SK-N-MC (cell line): ENCODE results near the gene AQP5.

ENCODE experiments used
- DNase-seq: peaks from one replicate; pipeline ENCODE4 v3.0.0-alpha.2; 2011; ENCODE audit warnings: low read depth, low spot score
- H3K27ac ChIP-seq: fragments of 200-600 bp; sonication (generic); 2 replicates; pipeline ENCODE4 v1.5.1; 2016; ENCODE audit warnings: mixed run types
- H3K36me3 ChIP-seq: fragments of 200-600 bp; sonication (generic); 2 replicates; pipeline ENCODE4 v1.6.1; 2017; ENCODE audit warnings: antibody characterized with exemption, low read length, mixed read lengths; ENCODE audit not compliant: insufficient read depth
- H3K4me3 ChIP-seq: fragments of 200-600 bp; sonication (generic); 2 replicates; pipeline ENCODE4 v1.5.1; 2016
- H3K9ac ChIP-seq: fragments of 200-600 bp; sonication (generic); 2 replicates; pipeline ENCODE4 v1.8.0; 2017; ENCODE audit warnings: mixed run types, mixed read lengths; ENCODE audit not compliant: insufficient read length
- H3K9me3 ChIP-seq: fragments of 200-600 bp; sonication (generic); 2 replicates; pipeline ENCODE4 v1.6.1; 2017; ENCODE audit warnings: low read depth, mild to moderate bottlenecking, antibody characterized with exemption, low read length, moderate library complexity, mixed read lengths
- EZH2 ChIP-seq: fragments of 200-600 bp; sonication (generic); IDR thresholded peaks from one replicate; pipeline ENCODE4 v1.6.1; 2017; ENCODE audit warnings: antibody characterized with exemption
- FOXP2 ChIP-seq: optimal IDR thresholded peaks from 2 replicates; pipeline ENCODE3; 2011; ENCODE audit warnings: mild to moderate bottlenecking, moderate library complexity; ENCODE audit not compliant: insufficient read depth; ENCODE audit errors: extremely low read length, control extremely low read depth
- POLR2AphosphoS5 ChIP-seq: IDR thresholded peaks from 2 replicates; pipeline ENCODE4 v1.6.1; 2012; ENCODE audit warnings: mild to moderate bottlenecking, low read depth, low read length, borderline replicate concordance

Gene AQP5

DNA sequence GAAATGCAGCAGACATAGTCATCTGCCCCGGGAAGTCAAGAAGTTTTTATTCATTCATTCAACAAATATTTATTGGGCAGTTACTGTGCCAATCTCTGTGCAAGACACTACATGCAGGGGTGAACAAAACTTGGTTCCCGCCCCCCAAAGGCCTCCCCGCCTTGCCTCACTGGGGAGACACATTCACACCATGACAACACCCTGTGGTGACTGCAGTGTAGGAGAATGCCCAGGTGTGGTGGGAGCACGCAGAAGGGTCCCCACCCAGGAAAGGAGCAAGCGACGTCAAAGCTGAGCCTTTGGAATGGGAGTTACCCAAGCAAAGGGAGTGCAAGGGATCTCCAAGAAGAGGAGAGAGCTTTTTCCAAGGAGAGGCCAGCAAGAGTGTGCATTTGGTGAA, 9.5 kb downstream of the AQP5 start:
- Histone ChIP-seq H3K9ac (no peak overlapping the region), H3K9me3 (no peaks in the 10 kb centered on the region), H3K4me3 (no peak overlapping the region), H3K27ac (no peak overlapping the region), H3K36me3 (no peaks in the 10 kb centered on the region)
- no peak for TF ChIP-seq EZH2
- no peak for TF ChIP-seq FOXP2
- no peak for TF ChIP-seq POLR2AphosphoS5
- DNase-seq: no peak

DNA sequence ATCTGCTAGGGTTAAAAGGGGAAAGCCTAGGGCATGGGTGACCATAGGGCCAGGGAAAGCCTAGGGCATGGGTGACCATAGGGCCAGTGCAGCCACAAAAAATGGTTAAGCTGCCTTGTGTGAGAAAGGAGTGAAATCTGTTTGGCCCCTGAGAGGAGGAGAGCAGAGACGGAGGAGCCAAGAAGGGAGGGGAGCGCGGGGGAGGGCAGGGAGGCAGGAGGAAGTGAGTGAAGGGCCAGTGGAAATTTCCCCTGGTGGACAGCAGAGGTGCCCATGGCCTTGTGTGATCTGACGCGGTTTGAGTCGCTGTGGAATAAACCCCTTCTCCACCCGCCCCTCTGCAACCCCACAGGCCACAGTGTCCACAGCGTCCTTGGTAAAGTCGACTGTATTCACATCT, 10.5 kb downstream of the AQP5 start:
- Histone ChIP-seq H3K27ac (no peak overlapping the region), H3K4me3 (no peak overlapping the region), H3K9ac (no peak overlapping the region), H3K9me3 (no peaks in the 10 kb centered on the region), H3K36me3 (no peaks in the 10 kb centered on the region)
- DNase-seq: no peak
- TF ChIP-seq FOXP2: no peak
- no peak for TF ChIP-seq EZH2
- no peak for TF ChIP-seq POLR2AphosphoS5

DNA sequence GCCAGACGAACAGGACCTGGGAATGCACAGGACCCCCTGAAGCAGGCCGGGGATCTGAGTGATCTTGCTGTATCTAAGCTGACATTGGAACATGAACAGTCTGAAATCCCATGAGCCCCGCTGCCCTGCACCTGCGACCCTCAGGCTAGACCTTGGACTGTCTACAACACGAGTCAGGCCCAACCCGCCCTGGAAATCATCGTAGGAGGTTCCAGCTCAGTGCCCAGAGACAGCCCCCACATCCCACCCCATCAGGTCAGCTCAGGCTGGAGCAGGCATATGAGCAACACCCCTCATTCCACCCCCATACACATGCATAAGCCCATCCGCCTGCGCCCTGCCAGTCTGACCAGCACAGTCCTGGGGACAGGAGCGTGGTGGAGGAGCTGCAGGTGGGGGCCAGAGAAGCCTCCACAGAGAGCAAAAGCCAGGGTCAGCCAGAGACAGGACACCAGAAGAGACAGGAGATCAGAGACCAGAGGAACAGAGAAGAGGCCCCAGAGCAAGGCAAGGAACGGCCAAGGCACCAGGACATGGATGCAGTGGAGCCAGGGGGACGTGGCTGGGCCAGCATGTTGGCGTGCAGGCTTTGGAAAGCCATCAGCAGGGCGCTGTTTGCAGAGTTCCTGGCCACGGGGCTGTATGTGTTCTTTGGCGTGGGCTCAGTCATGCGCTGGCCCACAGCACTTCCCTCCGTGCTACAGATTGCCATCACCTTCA, 11.1 kb downstream of the AQP5 start, which contains the start of gene AQP6:
AQP6 (plus strand) TSS at position 307 of the 720 bp plus-strand sequence; CDS start at position 534, 227 bp downstream.
- DNase-seq: no peak
- H3K4me3 ChIP-seq: no peak within 1 kb of the TSS
- no peaks in the 10 kb centered on the region for H3K9me3 ChIP-seq
- H3K36me3 ChIP-seq: no peaks in the 10 kb centered on the region
- no peak within 1 kb of the TSS for H3K27ac ChIP-seq
- no peak for TF ChIP-seq FOXP2
- TF ChIP-seq EZH2: no peak
- TF ChIP-seq POLR2AphosphoS5: no peak
- no peak within 1 kb of the TSS for H3K9ac ChIP-seq

- TF ChIP-seq FOXP2 (no peak), POLR2AphosphoS5 (no peak), EZH2 (no peak)
- H3K27ac ChIP-seq: no peak overlapping the region
- H3K9ac ChIP-seq: no peak overlapping the region
- no peaks in the 10 kb centered on the region for H3K9me3 ChIP-seq
- no peaks in the 10 kb centered on the region for H3K36me3 ChIP-seq
- no peak overlapping the region for H3K4me3 ChIP-seq
- no peak for DNase-seq
Observed at GRCh38 chr12:49973361-49973830, 11.7 kb downstream of the AQP5 start.

- no peak for DNase-seq
- Histone ChIP-seq H3K36me3 (no peaks in the 10 kb centered on the region), H3K4me3 (no peak overlapping the region), H3K9me3 (no peaks in the 10 kb centered on the region), H3K9ac (no peak overlapping the region), H3K27ac (no peak overlapping the region)
- TF ChIP-seq POLR2AphosphoS5 (no peak), EZH2 (no peak), FOXP2 (no peak)
Observed at GRCh38 chr12:49974231-49974675, 12.6 kb downstream of the AQP5 start.

DNA sequence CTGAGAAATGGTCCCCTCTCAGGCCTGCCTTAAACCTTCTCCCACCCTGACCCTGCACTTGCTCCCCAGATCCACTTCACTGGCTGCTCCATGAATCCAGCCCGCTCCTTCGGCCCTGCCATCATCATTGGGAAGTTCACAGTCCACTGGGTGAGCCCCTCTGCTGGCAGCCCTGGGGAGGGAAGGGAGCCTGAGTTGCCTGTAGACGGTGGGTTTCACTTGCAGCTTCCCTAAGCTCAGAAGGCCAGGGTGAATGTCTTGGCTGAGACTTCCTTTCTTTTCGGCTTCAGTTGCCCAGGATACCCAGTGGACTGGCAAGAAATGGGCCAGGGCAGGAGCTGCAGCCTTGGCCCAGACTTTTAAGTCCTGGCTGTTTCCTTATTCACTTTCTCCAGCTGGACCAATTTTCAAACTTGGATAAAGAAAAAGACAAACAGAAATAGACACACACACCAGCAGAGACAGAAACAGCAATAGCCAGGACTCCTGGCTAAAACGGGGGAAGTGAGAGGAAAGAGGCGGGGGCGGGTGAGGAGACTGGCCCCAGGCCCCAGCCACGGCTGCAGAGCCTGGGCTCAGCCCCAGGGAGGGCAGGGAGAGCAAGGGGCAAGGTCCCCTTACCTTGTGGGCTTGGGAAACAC, 13.1 kb downstream of the AQP5 start:
- DNase-seq: no peak
- Histone ChIP-seq H3K4me3 (no peak overlapping the region), H3K27ac (no peak overlapping the region), H3K9me3 (no peaks in the 10 kb centered on the region), H3K9ac (no peak overlapping the region), H3K36me3 (no peaks in the 10 kb centered on the region)
- TF ChIP-seq FOXP2 (no peak), EZH2 (no peak), POLR2AphosphoS5 (no peak)

DNA sequence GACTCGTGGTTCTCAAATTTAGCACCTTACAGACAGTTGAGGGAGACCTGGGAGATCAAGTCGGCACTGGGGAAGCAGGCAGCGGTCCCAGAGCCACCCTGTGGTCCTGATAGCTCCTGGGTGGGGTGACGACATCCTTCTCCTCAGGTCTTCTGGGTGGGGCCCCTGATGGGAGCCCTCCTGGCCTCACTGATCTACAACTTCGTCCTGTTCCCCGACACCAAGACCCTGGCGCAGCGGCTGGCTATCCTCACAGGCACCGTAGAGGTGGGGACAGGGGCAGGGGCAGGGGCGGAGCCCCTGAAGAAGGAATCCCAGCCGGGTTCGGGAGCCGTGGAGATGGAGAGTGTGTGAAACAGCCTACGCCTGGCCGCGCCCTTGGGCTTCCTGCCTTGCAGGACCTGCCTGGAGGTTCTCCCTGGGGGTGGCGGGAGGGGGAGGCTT, 13.7 kb downstream of the AQP5 start:
- Histone ChIP-seq H3K36me3 (no peaks in the 10 kb centered on the region), H3K4me3 (no peak overlapping the region), H3K9me3 (no peaks in the 10 kb centered on the region), H3K9ac (no peak overlapping the region), H3K27ac (no peak overlapping the region)
- TF ChIP-seq FOXP2: no peak
- TF ChIP-seq EZH2: no peak
- TF ChIP-seq POLR2AphosphoS5: no peak
- no peak for DNase-seq

GRCh38 chr12:49976557-49976956, 14.9 kb downstream of the AQP5 start:
- no peak for DNase-seq
- TF ChIP-seq FOXP2: no peak
- no peak for TF ChIP-seq POLR2AphosphoS5
- no peak for TF ChIP-seq EZH2
- Histone ChIP-seq H3K27ac (no peak overlapping the region), H3K36me3 (no peaks in the 10 kb centered on the region), H3K9ac (no peak overlapping the region), H3K4me3 (no peak overlapping the region), H3K9me3 (no peaks in the 10 kb centered on the region)

- Histone ChIP-seq H3K27ac (no peak overlapping the region), H3K4me3 (no peak overlapping the region), H3K9ac (no peak overlapping the region), H3K36me3 (no peaks in the 10 kb centered on the region), H3K9me3 (no peaks in the 10 kb centered on the region)
- no peak for DNase-seq
- TF ChIP-seq POLR2AphosphoS5: no peak
- no peak for TF ChIP-seq FOXP2
- TF ChIP-seq EZH2: no peak
Observed at GRCh38 chr12:49978125-49978524, 16.5 kb downstream of the AQP5 start.
